GM12878 (cell line): ENCODE results near the gene TRIM42. TPM values are rescaled to one million over a fixed set of nuclear protein-coding genes. Genes with fewer than 3 reads are reported as not detected.

Experiments
- ATAC-seq: fragments of 200-7000 bp; cut with Tn5 transposase; 3 replicates; pipeline ENCODE4 v1.9.1; 2020; ENCODE audit warnings: mild to moderate bottlenecking, moderate library complexity
- BruUV-seq: library from RNA; stranded (reverse); fragments of 400-500 nt; replicated peaks from 2 replicates; lab custom pipeline; 2021; lab: Mats Ljungman, UMichigan
- CTCF ChIA-PET: fragments of 300-600 bp; sonication (Branson Sonifier 250); formaldehyde crosslinking; extraction: SDS; loops from one replicate; lab custom pipeline; 2021; ENCODE audit warnings: inconsistent platforms; lab: Yijun Ruan, JAX
- POLR2A ChIA-PET: fragments of 350-600 bp; formaldehyde crosslinking; extraction: SDS; loops from one replicate; lab custom pipeline; 2021; ENCODE audit warnings: inconsistent platforms; lab: Charles Lee
- RAD21 ChIA-PET: fragments of 300-600 bp; sonication (Branson Sonifier 250); formaldehyde crosslinking; loops from one replicate; lab custom pipeline; 2023; ENCODE audit warnings: antibody characterized with exemption; ENCODE audit not compliant: unreplicated experiment; lab: Charles Lee
- SMC1A ChIA-PET: fragments of 300-600 bp; sonication (Branson Sonifier 250); formaldehyde crosslinking; loops from one replicate; lab custom pipeline; 2023; ENCODE audit not compliant: unreplicated experiment, uncharacterized antibody; lab: Charles Lee
- DNase-seq: peaks from one replicate; pipeline ENCODE4 v3.0.0-alpha.2; 2011; ENCODE audit warnings: low read depth, low spot score
- FAIRE-seq: peaks from 3 replicates; lab custom pipeline; 2011; peaks lifted over from hg19 to GRCh38; lab: Jason Lieb, UNC
- H2AFZ ChIP-seq: 2 replicates; pipeline ENCODE4 v1.6.0; 2011; ENCODE audit warnings: low read depth, low read length, control low read depth; ENCODE audit not compliant: control insufficient read depth
- H3K27ac ChIP-seq: 2 replicates; pipeline ENCODE4 v1.5.1; 2011; ENCODE audit warnings: control low read depth; ENCODE audit not compliant: control insufficient read depth, insufficient read depth
- H3K27me3 ChIP-seq, 2 experiments: replicated peaks in 1 of 2; 2 replicates each; pipeline versions ENCODE4 v1.6.0 to v1.6.1; 2011; ENCODE audit warnings: low read length in 1 of 2; ENCODE audit not compliant: control insufficient read depth in 2 of 2, insufficient read depth in 2 of 2
- H3K36me3 ChIP-seq, 2 experiments: 2 replicates each; pipeline ENCODE4 v1.5.1; 2011; ENCODE audit warnings: low read length in 1 of 2; ENCODE audit not compliant: control insufficient read depth in 2 of 2, insufficient read depth in 2 of 2
- H3K4me1 ChIP-seq: 2 replicates; pipeline ENCODE4 v1.6.1; 2011; ENCODE audit warnings: mild to moderate bottlenecking, low read length, moderate library complexity, mixed read lengths; ENCODE audit not compliant: control insufficient read depth, insufficient read depth
- H3K4me2 ChIP-seq: 2 replicates; pipeline ENCODE4 v1.6.0; 2011; ENCODE audit warnings: control low read depth; ENCODE audit not compliant: control insufficient read depth, insufficient read depth
- H3K4me3 ChIP-seq: fragments of 200-600 bp; sonication (generic); 2 replicates; pipeline ENCODE4 v1.5.1; 2016
- H3K79me2 ChIP-seq: 2 replicates; pipeline ENCODE4 v1.6.0; 2011; ENCODE audit warnings: low read length; ENCODE audit not compliant: control insufficient read depth, insufficient read depth
- H3K9ac ChIP-seq: 2 replicates; pipeline ENCODE4 v1.8.0; 2011; ENCODE audit warnings: low read length, control low read depth, mixed read lengths; ENCODE audit not compliant: control insufficient read depth, insufficient read depth
- H3K9me3 ChIP-seq: replicated peaks from 3 replicates; pipeline ENCODE4 v1.5.1; 2011; ENCODE audit warnings: mild to moderate bottlenecking, low read length; ENCODE audit not compliant: control insufficient read depth, insufficient read depth
- H4K20me1 ChIP-seq: 2 replicates; pipeline ENCODE4 v1.6.0; 2011; ENCODE audit not compliant: control insufficient read depth, insufficient read depth
- BMI1 ChIP-seq: fragments of 450-650 bp; IDR thresholded peaks from 2 replicates; pipeline ENCODE4 v1.6.1; 2016; ENCODE audit warnings: mild to moderate bottlenecking, moderate library complexity, borderline replicate concordance
- NR2F1 ChIP-seq: fragments of 450-650 bp; conservative IDR thresholded peaks from 2 replicates; pipeline ENCODE4 v1.6.1; 2017; ENCODE audit warnings: mild to moderate bottlenecking
- STAT3 ChIP-seq: IDR thresholded peaks from 2 replicates; pipeline ENCODE4 v1.6.1; 2011; ENCODE audit warnings: low read depth, low read length, improper control_type of control experiment
- WGBS: methylation state at CpG from one replicate; pipeline ENCODE4 v1.1.6; 2016; ENCODE audit warnings: low lambda C conversion rate; ENCODE audit not compliant: insufficient replicate concordance, insufficient coverage; ENCODE audit errors: missing lambda C conversion rate; 5-methylcytosine and 5-hydroxymethylcytosine counted together
- in situ Hi-C: fragments of 300-500 bp; cut with MboI; formaldehyde crosslinking; loops from 9 replicates; pipeline ENCODE4 v1.14.3; 2018; ENCODE audit warnings: mixed read lengths
- intact Hi-C: fragments of 100-400 bp; cut with micrococcal nuclease; formaldehyde crosslinking; loops from one replicate; pipeline ENCODE4 v1.14.2; 2022; ENCODE audit not compliant: unreplicated experiment
- polyA plus RNA-seq, 11 experiments: library from polyadenylated mRNA; depleted of rRNA in 4 of 11; unstranded in 6 of 11; stranded (reverse) in 5 of 11; fragments of >200 nt; fragmentation: Nextera tagmentation in 4 of 11; fragmentation: Illumina TruSeq in 1 of 11; extraction: Ambion mirVana in 4 of 11; extraction: Trizol in 1 of 11; gene quantifications; 1 replicate in 1 of 11; 2 replicates in 10 of 11; pipeline versions ENCODE4 v1.2.1 to v1.2.3, GENCODE V29; 2011 to 2016; ENCODE audit warnings: inconsistent platforms in 2 of 11, missing spikeins in 2 of 11, low read depth in 1 of 11
- total RNA-seq, 4 experiments: library from RNA; depleted of rRNA in 3 of 4; stranded (reverse); fragments of >200 nt in 3 of 4; fragmentation: Illumina TruSeq in 1 of 4; extraction: Trizol in 1 of 4; gene quantifications; 2 replicates each; pipeline versions ENCODE4 v1.2.1 to v1.2.3, GENCODE V29; 2013 to 2021

The TRIM42 gene
- total and polyA plus RNA-seq, 10 of the 15 experiments (the other 5 are each of a cell fraction or from before 2014, with no cell fraction given): 0.03 TPM; not detected in 9

DNA sequence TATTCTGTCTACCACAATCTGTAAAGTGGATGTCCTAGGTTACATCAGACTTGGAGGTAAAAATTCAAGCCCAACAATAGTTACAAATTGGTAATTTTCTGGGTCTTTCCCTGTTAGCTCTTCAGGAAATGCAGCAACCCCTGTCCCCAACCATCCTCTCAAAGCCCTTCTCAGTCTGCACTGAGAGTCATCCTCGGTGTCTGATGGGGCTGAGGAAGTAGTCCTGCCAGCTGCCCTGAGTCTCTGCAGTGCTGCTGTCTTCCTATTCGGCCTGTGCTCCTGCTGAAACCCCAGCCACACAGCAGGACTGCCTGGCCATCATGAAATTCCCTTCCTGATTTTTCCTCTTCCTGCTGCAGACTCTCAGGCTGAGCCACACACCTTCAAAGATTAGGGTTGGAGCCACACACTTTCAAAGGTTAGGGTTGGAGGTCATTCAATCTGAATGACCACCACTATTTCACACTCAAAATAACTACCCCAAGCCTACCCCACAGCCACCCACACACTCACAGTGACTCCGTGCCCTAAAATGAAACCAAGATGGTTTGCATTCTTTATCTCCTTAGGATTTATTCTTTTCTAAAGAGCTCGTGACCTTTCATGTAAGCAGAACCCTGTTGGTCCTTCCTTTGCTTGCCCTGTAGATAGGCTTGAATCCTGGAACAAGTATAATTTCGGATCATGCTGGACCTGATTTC lies 17.6 kb downstream of the TRIM42 start:
- 0 out of 2 replicates have a peak, but pooled peaks have one; percentile 31 for TF ChIP-seq NR2F1
- no peak for TF ChIP-seq BMI1
- intact Hi-C loops: no loop called here
- H3K36me3 ChIP-seq: no peaks in the 10 kb centered on the region
- ChIA-PET SMC1A (interaction anchor here (0.7 to 1.5 kb wide), 4 partner anchors 10 to 105 kb away, joined by 3 to 7 read pairs (median 3); no protein-coding TSS in a partner anchor), CTCF (no interaction called here), RAD21 (interaction anchor here (1.8 kb wide), 1 partner anchor 31 kb away, joined by 5 read pairs; no protein-coding TSS in a partner anchor), POLR2A (no interaction called here)
- no peaks in the 10 kb centered on the region for H3K79me2 ChIP-seq
- no peaks in the 10 kb centered on the region; a peak in 1 of 4 replicates for H3K27me3 ChIP-seq
- DNase-seq: no peak
- H3K4me3 ChIP-seq: no peak overlapping the region
- no TSS peak for BruUV-seq
- peak; percentile 72 for ATAC-seq
- no peak for FAIRE-seq
- H3K9ac ChIP-seq: no peak overlapping the region
- no peaks in the 10 kb centered on the region for H4K20me1 ChIP-seq
- WGBS: 2% methylated on average over 5 of the region's 5 CpGs
- no peaks in the 10 kb centered on the region for H3K4me1 ChIP-seq
- no peaks in the 10 kb centered on the region for H3K9me3 ChIP-seq
- no peak overlapping the region for H3K4me2 ChIP-seq
- in situ Hi-C loops: no loop called here
- H3K27ac ChIP-seq: no peak overlapping the region
- H2AFZ ChIP-seq: no peak overlapping the region

- intact Hi-C loops (no loop called here), in situ Hi-C loops (no loop called here)
- Histone ChIP-seq H3K36me3 (no peaks in the 10 kb centered on the region), H3K9me3 (no peaks in the 10 kb centered on the region; the same call in 2 of the 3 replicates), H3K4me1 (no peaks in the 10 kb centered on the region), H3K4me3 (no peak overlapping the region), H3K79me2 (no peaks in the 10 kb centered on the region), H2AFZ (no peak overlapping the region), H4K20me1 (no peaks in the 10 kb centered on the region), H3K4me2 (no peak overlapping the region), H3K27me3 (no peaks in the 10 kb centered on the region; a peak in 1 of 4 replicates), H3K9ac (no peak overlapping the region), H3K27ac (no peak overlapping the region)
- RAD21 ChIA-PET: no interaction called here
- CTCF ChIA-PET: no interaction called here
- DNase-seq: no peak
- POLR2A ChIA-PET: no interaction called here
- FAIRE-seq: no peak
- no peak for ATAC-seq
- no TSS peak for BruUV-seq
- WGBS: 36% methylated on average over 3 of the region's 3 CpGs
- SMC1A ChIA-PET: interaction anchor here (1.7 kb wide), 1 partner anchor 14 kb away, joined by 5 read pairs; no protein-coding TSS in a partner anchor
- no peak for TF ChIP-seq STAT3
Measured at GRCh38 chr3:140699516-140700231, 21.8 kb downstream of the TRIM42 start.
